Raji (cell line): ENCODE data around the gene ETV5.

Experiments used
- POLR2A ChIP-seq: IDR thresholded peaks from 2 replicates; pipeline ENCODE4 v1.6.1; 2011; ENCODE audit warnings: low read depth, low read length, control low read depth; ENCODE audit not compliant: insufficient read depth

The ETV5 gene

DNA sequence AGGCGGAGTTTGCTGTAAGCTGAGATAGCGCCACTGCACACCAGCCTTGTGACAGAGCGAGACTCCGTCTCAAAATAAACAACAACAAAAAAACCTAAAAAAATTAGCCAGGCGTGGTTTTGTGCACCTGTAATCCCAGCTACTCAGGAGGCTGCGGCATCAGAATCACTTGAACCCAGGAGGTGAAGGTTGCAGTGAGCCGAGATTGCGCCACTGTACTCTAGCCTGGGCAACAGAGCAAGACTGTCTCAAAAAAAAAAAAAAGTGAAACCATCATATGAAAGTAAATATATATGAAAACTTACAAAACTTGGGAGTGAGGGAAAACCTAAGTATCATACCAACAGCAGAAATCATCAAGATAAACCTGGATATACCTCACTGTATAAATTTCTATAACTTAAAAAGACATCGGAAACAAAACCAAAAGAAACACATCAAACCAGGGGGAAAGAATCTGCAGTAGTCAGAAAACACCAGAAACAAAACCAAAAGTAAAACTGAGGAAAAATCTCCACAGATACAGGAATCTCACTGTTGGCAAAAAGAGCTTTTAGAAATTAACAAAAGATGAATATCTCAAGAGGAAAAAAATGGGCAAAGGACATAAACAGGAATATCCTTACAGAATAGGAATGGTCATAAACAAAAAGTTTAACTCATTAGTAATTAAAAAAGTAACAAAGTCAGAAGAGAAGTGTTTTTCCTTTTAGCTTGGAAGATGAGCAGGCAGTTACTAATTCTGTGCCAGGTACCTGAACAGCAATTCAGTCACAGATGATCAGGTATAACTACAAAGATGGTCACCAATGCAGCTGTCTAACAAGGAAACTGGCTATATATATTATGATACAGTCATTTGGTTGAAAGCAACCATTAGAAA is 41.3 kb downstream of the ETV5 start:
- TF ChIP-seq POLR2A, result no peak

DNA sequence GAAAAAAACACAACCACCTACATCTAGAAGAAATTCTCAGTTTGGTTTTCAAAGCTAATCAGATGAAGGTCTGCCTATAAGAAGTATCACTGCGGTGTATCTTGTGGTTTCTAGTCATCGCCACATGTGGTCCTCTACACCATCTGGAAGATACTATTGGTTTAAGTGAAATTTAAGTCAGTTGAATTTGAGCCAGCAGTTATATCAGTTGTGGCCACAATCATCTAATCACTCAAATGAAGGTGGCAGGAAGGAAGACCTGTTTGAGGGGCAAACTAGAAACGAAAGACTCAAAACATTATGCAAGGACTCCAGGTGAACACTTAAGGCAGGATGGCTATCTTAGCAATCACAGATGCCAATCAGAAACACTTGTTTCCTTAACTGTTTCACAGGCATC is 48.7 kb downstream of the ETV5 start:
- no peak for TF ChIP-seq POLR2A

- no peak for TF ChIP-seq POLR2A
Measured at GRCh38 chr3:186059192-186059591, 49.7 kb downstream of the ETV5 start.

GRCh38 chr3:186058225-186058624 is 50.7 kb downstream of the ETV5 start:
- TF ChIP-seq POLR2A, result no peak

DNA sequence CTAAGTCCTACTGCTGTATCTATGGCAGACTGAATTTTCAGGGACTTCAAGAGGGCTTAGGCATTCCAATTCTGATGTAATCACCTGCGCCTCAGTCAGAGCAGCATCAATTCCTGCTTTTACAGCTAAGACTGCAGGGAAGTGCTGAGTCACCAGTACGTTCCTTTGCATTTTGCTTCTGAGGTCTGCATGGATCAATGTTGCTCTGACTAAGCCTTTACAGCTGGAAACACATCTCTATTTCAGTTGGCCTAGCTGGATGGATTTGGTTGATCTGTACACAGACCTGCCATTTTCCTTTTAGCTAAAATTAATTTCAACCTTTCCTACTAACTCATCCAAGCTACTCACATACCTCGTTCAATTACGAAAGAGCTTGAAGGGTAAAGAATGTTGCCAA is 51.3 kb downstream of the ETV5 start:
- no peak for TF ChIP-seq POLR2A

DNA sequence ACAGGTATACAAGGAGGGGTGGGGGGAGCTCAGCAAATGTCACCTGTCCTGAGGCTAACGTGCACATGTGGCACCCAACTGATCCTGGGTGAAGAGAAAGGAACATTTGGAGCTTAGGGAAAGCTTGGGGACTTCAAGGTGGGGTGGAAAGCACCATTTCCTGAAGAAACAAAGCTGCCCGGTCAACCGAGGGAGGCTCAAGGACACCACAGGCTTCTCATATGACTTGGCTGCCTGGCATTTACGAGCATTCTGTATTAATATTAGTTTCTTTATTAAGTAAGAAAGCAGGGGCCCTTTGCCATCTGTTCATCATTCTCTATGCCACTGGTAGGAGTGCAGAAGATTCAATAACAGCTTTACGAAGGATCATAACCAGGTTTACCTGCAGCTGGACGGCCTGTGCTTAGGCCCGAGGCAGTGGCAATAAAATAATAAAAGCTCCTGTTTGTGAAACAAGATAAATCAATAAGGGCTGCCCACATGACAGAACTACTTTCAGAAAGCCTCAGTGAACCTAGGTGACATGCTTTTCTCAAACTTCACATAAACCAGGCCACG is 54.0 kb downstream of the ETV5 start:
- no peak for TF ChIP-seq POLR2A

GRCh38 chr3:186053954-186054791 is 54.7 kb downstream of the ETV5 start:
- TF ChIP-seq POLR2A, result no peak

- no peak for TF ChIP-seq POLR2A
Measured at GRCh38 chr3:186052096-186052840, 56.6 kb downstream of the ETV5 start.

DNA sequence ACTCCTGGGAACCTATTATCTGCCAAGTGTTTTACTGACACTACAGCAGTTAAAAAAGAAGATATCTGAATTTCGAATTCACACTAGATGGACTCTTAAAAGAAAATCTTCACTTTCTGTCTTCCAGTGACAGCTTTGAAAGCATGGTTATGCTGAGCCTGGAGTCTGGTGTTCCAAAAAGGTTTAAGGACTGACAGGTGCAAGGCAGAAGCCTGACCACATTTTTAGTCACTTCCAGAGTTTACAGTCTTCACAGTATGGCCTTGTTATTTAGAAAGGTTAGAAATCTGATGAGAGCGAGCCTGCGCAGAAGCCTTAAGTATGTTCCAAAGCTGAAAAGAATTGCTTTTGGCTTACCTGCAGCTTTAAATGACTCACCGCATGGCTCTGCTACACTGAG is 59.9 kb downstream of the ETV5 start:
- no peak for TF ChIP-seq POLR2A

GRCh38 chr3:186048119-186048518 is 60.8 kb downstream of the ETV5 start:
- no peak for TF ChIP-seq POLR2A

- TF ChIP-seq POLR2A, result no peak
Measured at GRCh38 chr3:186046838-186047237, 62.1 kb downstream of the ETV5 start.

GRCh38 chr3:186044968-186045367 is 63.9 kb downstream of the ETV5 start:
- no peak for TF ChIP-seq POLR2A

- no peak for TF ChIP-seq POLR2A
Measured at GRCh38 chr3:186044427-186044826, 64.5 kb downstream of the ETV5 start.

DNA sequence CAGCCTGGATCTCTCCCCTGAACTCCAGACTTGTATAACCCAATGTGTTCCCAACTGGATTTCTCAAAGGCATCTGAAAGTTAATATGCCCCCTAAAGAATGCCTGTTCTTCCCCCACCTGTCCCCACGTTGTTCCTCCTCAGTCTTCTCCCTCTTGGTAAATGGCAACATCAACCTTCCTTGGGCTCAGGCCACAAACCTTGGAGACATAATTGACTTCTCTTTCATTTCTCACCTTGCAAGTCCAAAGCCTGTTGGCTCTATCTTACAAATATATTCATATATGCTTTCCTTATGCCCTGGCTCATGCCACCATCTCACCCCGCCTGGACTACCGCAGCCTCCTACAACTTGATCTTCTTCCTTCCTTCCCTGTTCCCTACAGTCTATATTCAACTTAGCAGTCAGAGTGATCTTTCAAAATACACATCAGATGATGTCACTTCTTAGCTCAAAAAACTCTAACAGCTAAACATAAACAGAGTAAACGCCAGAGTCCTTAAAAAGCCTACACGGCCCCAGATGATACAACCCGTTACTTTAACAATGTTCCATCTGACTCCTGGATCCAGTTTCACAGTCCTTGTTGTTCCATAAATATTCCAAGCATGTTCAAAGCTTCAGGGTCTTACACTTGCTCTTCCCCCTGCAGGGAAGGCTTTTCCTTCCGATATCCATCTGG is 66.2 kb downstream of the ETV5 start:
- TF ChIP-seq POLR2A, result no peak

DNA sequence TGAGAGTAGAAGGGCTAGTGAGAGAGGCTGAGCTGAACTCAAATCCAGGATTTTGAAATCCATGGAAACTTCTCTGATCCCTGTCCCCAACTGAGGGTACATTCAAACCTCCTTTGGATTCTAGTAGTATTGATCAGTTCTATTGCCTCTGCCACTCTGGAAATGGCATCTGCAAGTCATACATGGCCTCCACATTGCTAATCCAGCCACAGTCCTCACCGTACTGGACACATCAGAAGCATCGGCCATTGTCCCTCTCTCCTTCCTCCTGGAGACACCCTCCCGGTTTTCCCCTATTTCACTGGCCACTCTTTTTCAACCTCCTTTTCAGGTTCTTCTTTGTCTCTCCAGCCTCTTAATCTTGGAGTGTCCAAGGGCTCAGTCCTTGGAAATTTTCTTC is 66.9 kb downstream of the ETV5 start:
- TF ChIP-seq POLR2A, result no peak

GRCh38 chr3:186038360-186038759 is 70.5 kb downstream of the ETV5 start:
- no peak for TF ChIP-seq POLR2A
